H1 (cell line): ENCODE results near the gene CCDC127. TPM values are rescaled to one million over a fixed set of nuclear protein-coding genes. Genes with fewer than 3 reads are reported as not detected.
"Not testable (repeated sequence)": the region's sequence is repeated elsewhere in the genome, so short reads cannot be mapped to it uniquely, and the experiment has no call there.

Source experiments
- CTCF ChIA-PET: fragments of 300-600 bp; sonication (Branson Sonifier 250); formaldehyde crosslinking; loops from one replicate; lab custom pipeline; 2021; ENCODE audit not compliant: partially characterized antibody; lab: Charles Lee
- POLR2A ChIA-PET: fragments of 300-600 bp; sonication (Branson Sonifier 250); formaldehyde crosslinking; loops from one replicate; lab custom pipeline; 2021; ENCODE audit warnings: inconsistent platforms; ENCODE audit not compliant: partially characterized antibody; lab: Charles Lee
- DNase-seq, 2 experiments: peaks; one replicate each; pipeline versions ENCODE4 v3.0.0 to v3.0.0-alpha.2; 2010 to 2022; ENCODE audit warnings: low spot score in 2 of 2, low read depth in 1 of 2, mixed read lengths in 1 of 2
- FAIRE-seq: peaks from 2 replicates; lab custom pipeline; 2011; peaks lifted over from hg19 to GRCh38; lab: Jason Lieb, UNC
- H2AFZ ChIP-seq: 2 replicates; pipeline ENCODE4 v1.8.1; 2012; ENCODE audit warnings: low read length, inconsistent platforms
- H2AK5ac ChIP-seq: 2 replicates; pipeline ENCODE4 v1.6.1; 2013; ENCODE audit warnings: low read depth, low read length
- H2BK120ac ChIP-seq: replicated peaks from 2 replicates; pipeline ENCODE3; 2013; ENCODE audit warnings: low read depth, low read length, inconsistent platforms
- H2BK12ac ChIP-seq: 2 replicates; pipeline ENCODE4 v1.6.1; 2013; ENCODE audit warnings: low read depth, low read length
- H2BK15ac ChIP-seq: 2 replicates; pipeline ENCODE4 v1.6.1; 2013; ENCODE audit warnings: low read length
- H2BK20ac ChIP-seq: 2 replicates; pipeline ENCODE4 v1.6.1; 2013; ENCODE audit warnings: low read length
- H2BK5ac ChIP-seq: 2 replicates; pipeline ENCODE4 v1.6.1; 2013; ENCODE audit warnings: low read depth, low read length
- H3K14ac ChIP-seq: 2 replicates; pipeline ENCODE4 v1.6.1; 2013; ENCODE audit warnings: inconsistent platforms; ENCODE audit not compliant: insufficient read length
- H3K18ac ChIP-seq: 2 replicates; pipeline ENCODE4 v1.6.1; 2013; ENCODE audit warnings: low read length; ENCODE audit errors: extremely low read depth
- H3K23ac ChIP-seq: 2 replicates; pipeline ENCODE4 v1.6.1; 2013; ENCODE audit warnings: inconsistent platforms; ENCODE audit not compliant: insufficient read length
- H3K23me2 ChIP-seq: 2 replicates; pipeline ENCODE4 v1.6.1; 2013; ENCODE audit warnings: low read depth, low read length
- H3K27ac ChIP-seq: 2 replicates; pipeline ENCODE4 v1.6.1; 2011; ENCODE audit warnings: low read depth, low read length, inconsistent platforms
- H3K27me3 ChIP-seq, 4 experiments: replicated peaks in 1 of 4; 1 replicate in 1 of 4; 2 replicates in 3 of 4; pipeline versions ENCODE4 v1.6.1 to v1.8.1; 2011 to 2013; ENCODE audit warnings: low read length in 3 of 4, mild to moderate bottlenecking in 3 of 4, inconsistent platforms in 2 of 4, mixed read lengths in 2 of 4, moderate library complexity in 1 of 4; ENCODE audit not compliant: control insufficient read depth in 3 of 4, insufficient read depth in 3 of 4; ENCODE audit errors: extremely low read depth in 1 of 4
- H3K36me3 ChIP-seq, 4 experiments: 2 replicates each; pipeline versions ENCODE4 v1.6.1 to v1.8.1; 2011 to 2013; ENCODE audit warnings: mild to moderate bottlenecking in 4 of 4, low read length in 3 of 4, moderate library complexity in 2 of 4, control low read depth in 1 of 4, inconsistent platforms in 1 of 4; ENCODE audit not compliant: insufficient read depth in 4 of 4, control insufficient read depth in 2 of 4
- H3K4ac ChIP-seq: replicated peaks from 2 replicates; pipeline ENCODE3; 2013; ENCODE audit warnings: low read length, low read depth, mixed read lengths, inconsistent platforms; ENCODE audit not compliant: insufficient read length
- H3K4me1 ChIP-seq, 4 experiments: replicated peaks in 1 of 4; 1 replicate in 1 of 4; 2 replicates in 3 of 4; pipeline versions ENCODE4 v1.6.1 to v1.8.1; 2011 to 2013; ENCODE audit warnings: low read length in 3 of 4, inconsistent platforms in 2 of 4, mixed read lengths in 1 of 4; ENCODE audit not compliant: insufficient read depth in 4 of 4, control insufficient read depth in 3 of 4
- H3K4me2 ChIP-seq, 2 experiments: 2 replicates each; pipeline versions ENCODE4 v1.6.1 to v1.8.1; 2011 to 2013; ENCODE audit warnings: low read depth in 2 of 2, low read length in 2 of 2, control low read depth in 1 of 2, inconsistent platforms in 1 of 2, mild to moderate bottlenecking in 1 of 2; ENCODE audit not compliant: insufficient read depth in 1 of 2
- H3K4me3 ChIP-seq, 4 experiments: fragments of 200-600, 300-600 bp in 1 of 4; sonication (generic), shearing (Covaris generic), sonication (Bioruptor Twin) in 1 of 4; 2 replicates each; pipeline versions ENCODE4 v1.5.1 to v1.8.1; 2011 to 2016; ENCODE audit warnings: low read length in 4 of 4, low read depth in 3 of 4, control low read depth in 2 of 4, inconsistent platforms in 2 of 4, mild to moderate bottlenecking in 2 of 4, mixed read lengths in 1 of 4, moderate library complexity in 1 of 4; ENCODE audit not compliant: insufficient read depth in 2 of 4; ENCODE audit errors: extremely low read depth in 1 of 4
- H3K56ac ChIP-seq: replicated peaks from 2 replicates; pipeline ENCODE3; 2013; ENCODE audit warnings: low read depth, mild to moderate bottlenecking, mixed read lengths, low read length, inconsistent platforms; ENCODE audit not compliant: insufficient read length
- H3K79me1 ChIP-seq: 2 replicates; pipeline ENCODE4 v1.6.1; 2013; ENCODE audit warnings: low read depth, low read length, control low read depth
- H3K79me2 ChIP-seq, 2 experiments: 2 replicates each; pipeline versions ENCODE4 v1.6.1 to v1.8.1; 2012 to 2013; ENCODE audit warnings: low read length in 2 of 2, mild to moderate bottlenecking in 2 of 2, inconsistent platforms in 1 of 2; ENCODE audit not compliant: insufficient read depth in 2 of 2, control insufficient read depth in 1 of 2
- H3K9ac ChIP-seq, 4 experiments: replicated peaks in 1 of 4; 1 replicate in 1 of 4; 2 replicates in 3 of 4; pipeline versions ENCODE4 v1.6.1 to v1.8.1; 2011 to 2013; ENCODE audit warnings: low read depth in 3 of 4, low read length in 3 of 4, control low read depth in 2 of 4, mild to moderate bottlenecking in 2 of 4, moderate library complexity in 2 of 4, inconsistent platforms in 1 of 4; ENCODE audit errors: extremely low read depth in 1 of 4
- H3K9me3 ChIP-seq, 2 experiments: 2 replicates each; pipeline versions ENCODE4 v1.6.1 to v1.8.1; 2012 to 2013; ENCODE audit warnings: mild to moderate bottlenecking in 2 of 2, moderate library complexity in 2 of 2, control low read depth in 1 of 2, inconsistent platforms in 1 of 2, low read depth in 1 of 2, low read length in 1 of 2, mixed read lengths in 1 of 2; ENCODE audit not compliant: insufficient read depth in 2 of 2
- H4K20me1 ChIP-seq, 2 experiments: replicated peaks in 1 of 2; 2 replicates each; pipeline versions ENCODE3 to v1.8.1; 2011 to 2013; ENCODE audit warnings: inconsistent platforms in 2 of 2, low read length in 2 of 2, mild to moderate bottlenecking in 1 of 2; ENCODE audit not compliant: insufficient read depth in 2 of 2, control insufficient read depth in 1 of 2
- H4K5ac ChIP-seq: 2 replicates; pipeline ENCODE4 v1.6.1; 2013; ENCODE audit warnings: low read length, low read depth, mixed read lengths, inconsistent platforms; ENCODE audit not compliant: insufficient read length
- H4K8ac ChIP-seq: 2 replicates; pipeline ENCODE4 v1.8.0; 2013; ENCODE audit warnings: mild to moderate bottlenecking, moderate library complexity, low read length, inconsistent platforms; ENCODE audit not compliant: insufficient read depth; ENCODE audit errors: extremely low read depth
- H4K91ac ChIP-seq: replicated peaks from 2 replicates; pipeline ENCODE3; 2013; ENCODE audit warnings: low read length, mixed read lengths, inconsistent platforms; ENCODE audit not compliant: insufficient read length
- WGBS, 2 experiments: shearing (Covaris generic) in 1 of 2; methylation state at CpG; one replicate each; pipeline versions ENCODE4 v1.1.6 to v1.1.7; 2013 to 2015; ENCODE audit warnings: low lambda C conversion rate in 2 of 2, mixed read lengths in 2 of 2, inconsistent platforms in 1 of 2, low coverage in 1 of 2, missing lambda C conversion rate in 1 of 2; ENCODE audit not compliant: insufficient replicate concordance in 2 of 2, insufficient coverage in 1 of 2, insufficient read length in 1 of 2; ENCODE audit errors: extremely low coverage in 1 of 2, missing lambda C conversion rate in 1 of 2; 5-methylcytosine and 5-hydroxymethylcytosine counted together
- polyA plus RNA-seq, 7 experiments: library from polyadenylated mRNA; depleted of rRNA in 3 of 7; stranded (reverse) in 5 of 7; unstranded in 2 of 7; fragments of >200 nt in 5 of 7; fragments of 200-250 nt in 2 of 7; gene quantifications; 1 replicate in 5 of 7; 2 replicates in 1 of 7; 4 replicates in 1 of 7; pipeline versions ENCODE4 v1.2.1 to v1.2.3, GENCODE V29; 2011 to 2013; ENCODE audit warnings: missing spikeins in 2 of 7, mixed read lengths in 2 of 7
- total RNA-seq: library from RNA; stranded (reverse); fragmentation: NEBNext Ultra II Directional; extraction: Animal tissue kit (Norgen Biotek cat#: 25700); gene quantifications from 2 replicates; pipeline ENCODE4 v1.2.1, GENCODE V29; 2021

Gene CCDC127
- total and polyA plus RNA-seq, 2 of the 8 experiments (the other 6 are each of a cell fraction or from before 2014, with no cell fraction given): 2.9 to 8.0 TPM

DNA sequence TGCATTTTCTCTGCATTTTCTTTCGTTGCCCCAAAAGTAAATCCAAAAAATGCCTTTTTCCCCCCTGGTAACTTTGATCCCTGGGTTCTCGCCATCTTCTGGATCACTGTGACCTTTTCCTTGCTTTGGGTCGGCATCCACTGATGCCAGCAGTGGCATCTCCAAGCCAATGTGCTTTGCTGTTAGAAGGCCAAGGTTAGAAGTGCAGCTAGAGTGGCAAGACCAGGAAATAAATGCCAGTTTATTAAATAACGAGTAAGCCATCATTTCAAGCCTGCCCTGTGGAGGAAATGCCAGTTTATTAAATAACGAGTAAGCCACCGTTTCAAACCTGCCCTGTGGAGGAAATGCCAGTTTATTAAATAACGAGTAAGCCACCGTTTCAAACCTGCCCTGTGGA is 33.6 kb upstream of the CCDC127 start:
- H2BK120ac ChIP-seq, H2BK20ac ChIP-seq, H3K79me2 ChIP-seq, H4K20me1 ChIP-seq, H3K9ac ChIP-seq, DNase-seq, FAIRE-seq, H3K27ac ChIP-seq, H3K23ac ChIP-seq, POLR2A ChIA-PET, H4K8ac ChIP-seq, H3K9me3 ChIP-seq, H2BK5ac ChIP-seq, H3K14ac ChIP-seq, H4K91ac ChIP-seq, H3K4me2 ChIP-seq, H2AFZ ChIP-seq, H2AK5ac ChIP-seq, H3K79me1 ChIP-seq, CTCF ChIA-PET, H3K4me1 ChIP-seq, H3K27me3 ChIP-seq, H4K5ac ChIP-seq, H3K4ac ChIP-seq, H3K4me3 ChIP-seq, H2BK15ac ChIP-seq, H3K56ac ChIP-seq, H2BK12ac ChIP-seq, H3K23me2 ChIP-seq, H3K18ac ChIP-seq: not testable (repeated sequence)
- WGBS, 2 experiments: 92% methylated on average over 8 of the region's 8 CpGs; no CpG with 5 or more reads in 1 of the 2 experiments
- peaks cover 2 to 44% (median 26%) of the 10 kb centered on the region in 4 experiments; a peak in 7 of 8 replicates for H3K36me3 ChIP-seq

DNA sequence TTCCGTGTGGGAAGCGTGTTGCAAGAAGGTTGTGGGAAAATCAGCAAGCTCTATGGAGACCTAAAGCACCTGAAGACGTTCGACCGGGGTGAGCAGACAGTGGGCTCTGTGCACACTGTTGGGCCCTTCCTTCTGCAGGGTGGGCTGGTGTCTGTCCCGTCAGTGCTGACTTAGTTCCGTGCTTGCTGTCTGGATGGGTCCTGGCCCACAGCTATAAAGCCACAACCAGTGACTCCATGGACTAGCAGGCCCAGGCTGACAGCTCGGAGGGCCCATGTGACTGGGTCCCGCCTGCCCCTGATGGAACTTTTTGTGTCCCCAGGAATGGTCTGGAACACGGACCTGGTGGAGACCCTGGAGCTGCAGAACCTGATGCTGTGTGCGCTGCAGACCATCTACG is 33.1 kb upstream of the CCDC127 start:
- 95% methylated on average over 8 of the region's 12 CpGs; no CpG with 5 or more reads in 1 of the 2 experiments for WGBS, 2 experiments
- H3K9me3 ChIP-seq, H3K9ac ChIP-seq, CTCF ChIA-PET, H3K4me3 ChIP-seq, H4K20me1 ChIP-seq, DNase-seq, H3K56ac ChIP-seq, H4K91ac ChIP-seq, H3K4me2 ChIP-seq, H4K5ac ChIP-seq, H3K14ac ChIP-seq, H3K79me1 ChIP-seq, H3K27ac ChIP-seq, H2BK5ac ChIP-seq, H3K79me2 ChIP-seq, H3K23ac ChIP-seq, H2BK120ac ChIP-seq, H2BK20ac ChIP-seq, H3K4me1 ChIP-seq, H3K18ac ChIP-seq, H2AK5ac ChIP-seq, H2BK12ac ChIP-seq, H3K23me2 ChIP-seq, H3K27me3 ChIP-seq, H3K4ac ChIP-seq, H2AFZ ChIP-seq, H2BK15ac ChIP-seq, H4K8ac ChIP-seq, FAIRE-seq: not testable (repeated sequence)
- POLR2A ChIA-PET: interaction anchor here (0.6 kb wide), 1 partner anchor 31 kb away, joined by 5 read pairs; no protein-coding TSS in a partner anchor
- H3K36me3 ChIP-seq: peaks cover 2 to 43% (median 25%) of the 10 kb centered on the region in 4 experiments; a peak in 7 of 8 replicates
